Right lobe of liver (tissue), 6 donors: ENCODE results near the gene NUP93. TPM values are rescaled to one million over a fixed set of nuclear protein-coding genes. Genes with fewer than 3 reads are reported as not detected.

Experiments
- ATAC-seq, 4 donors: fragments of 200-7000 bp; cut with Tn5 transposase; one replicate each; pipeline ENCODE4 v1.9.1; 2020; ENCODE audit warnings: mild to moderate bottlenecking in 4 of 4, moderate library complexity in 4 of 4
- DNase-seq, 3 donors: peaks; one replicate each; pipeline ENCODE4 v3.0.0-alpha.2; 2020
- H3K27ac ChIP-seq, 3 donors: fragments of 200-600 bp; one replicate each; pipeline ENCODE4 v1.8.0; 2022
- H3K27me3 ChIP-seq, 2 donors: fragments of 200-600 bp; one replicate each; pipeline ENCODE4 v1.8.0; 2022
- H3K36me3 ChIP-seq, 4 donors: fragments of 200-600 bp; sonication (generic) in 1 of 4; one replicate each; pipeline versions ENCODE4 v1.5.1 to v1.8.0; 2017 to 2022; ENCODE audit warnings: control low read depth in 1 of 4
- H3K4me1 ChIP-seq, 4 donors: fragments of 200-600 bp; sonication (generic) in 1 of 4; one replicate each; pipeline versions ENCODE4 v1.5.1 to v1.8.0; 2017 to 2022; ENCODE audit warnings: control low read depth in 1 of 4
- H3K4me3 ChIP-seq, 3 donors: fragments of 200-600 bp; one replicate each; pipeline ENCODE4 v1.8.0; 2022
- H3K9me3 ChIP-seq, 4 donors: fragments of 200-600 bp; sonication (generic) in 1 of 4; one replicate each; pipeline versions ENCODE4 v1.5.1 to v1.8.0; 2017 to 2022; ENCODE audit warnings: control low read depth in 1 of 4
- POLR2A ChIP-seq: fragments of 450-650 bp; IDR thresholded peaks from one replicate; pipeline ENCODE4 v1.6.1; 2017; ENCODE audit warnings: antibody characterized with exemption, mild to moderate bottlenecking
- WGBS: methylation state at CpG from one replicate; pipeline ENCODE4 v1.1.6; 2018; ENCODE audit warnings: low coverage, low lambda C conversion rate; ENCODE audit not compliant: insufficient coverage; ENCODE audit errors: missing lambda C conversion rate; 5-methylcytosine and 5-hydroxymethylcytosine counted together
- intact Hi-C, 2 donors: fragments of 100-400 bp; cut with DNase I; formaldehyde crosslinking; loops; one replicate each; pipeline versions ENCODE4 v1.11.2 to v1.14.1; 2022
- total RNA-seq, 6 experiments: library from RNA; depleted of rRNA in 2 of 6; stranded (reverse); fragments of >200 nt in 2 of 6; fragmentation: NEBNext Ultra II Directional in 3 of 6; extraction: Animal tissue kit (Norgen Biotek cat#: 25700) in 3 of 6; gene quantifications; one replicate each; pipeline versions ENCODE4 v1.1.0 to v1.2.4, GENCODE V29; 2016 to 2023
- TF ChIP-seq, protein P1 (sequence below), 4 donors: fragments of 200-600 bp in 3 of 4; fragments of 450-650 bp in 1 of 4; IDR thresholded peaks; one replicate each; pipeline versions ENCODE4 v1.5.1 to v1.8.0; 2016 to 2022; ENCODE audit warnings: antibody characterized with exemption in 4 of 4, mild to moderate bottlenecking in 2 of 4
- donor health status: DM: no; HTN: yes; CAD: no.
- donor health status: DM: no; HTN: no; CAD: no.
- donor health status: DM: no; HTN: no; CAD: no.
- donor health status: DM: no; HTN: yes; CAD: no.
- donor health status: DM: no; HTN: yes; CAD: no.

NUP93 gene
- total RNA-seq, 6 experiments from 2014 or later = 8.3 to 17.0 (median 12.8) TPM

- no peaks in the 10 kb centered on the region for H3K9me3 ChIP-seq
- no peak for ATAC-seq
- no peak overlapping the region for H3K4me3 ChIP-seq
- no peak overlapping the region for H3K27ac ChIP-seq
- TF ChIP-seq, protein P1, sequence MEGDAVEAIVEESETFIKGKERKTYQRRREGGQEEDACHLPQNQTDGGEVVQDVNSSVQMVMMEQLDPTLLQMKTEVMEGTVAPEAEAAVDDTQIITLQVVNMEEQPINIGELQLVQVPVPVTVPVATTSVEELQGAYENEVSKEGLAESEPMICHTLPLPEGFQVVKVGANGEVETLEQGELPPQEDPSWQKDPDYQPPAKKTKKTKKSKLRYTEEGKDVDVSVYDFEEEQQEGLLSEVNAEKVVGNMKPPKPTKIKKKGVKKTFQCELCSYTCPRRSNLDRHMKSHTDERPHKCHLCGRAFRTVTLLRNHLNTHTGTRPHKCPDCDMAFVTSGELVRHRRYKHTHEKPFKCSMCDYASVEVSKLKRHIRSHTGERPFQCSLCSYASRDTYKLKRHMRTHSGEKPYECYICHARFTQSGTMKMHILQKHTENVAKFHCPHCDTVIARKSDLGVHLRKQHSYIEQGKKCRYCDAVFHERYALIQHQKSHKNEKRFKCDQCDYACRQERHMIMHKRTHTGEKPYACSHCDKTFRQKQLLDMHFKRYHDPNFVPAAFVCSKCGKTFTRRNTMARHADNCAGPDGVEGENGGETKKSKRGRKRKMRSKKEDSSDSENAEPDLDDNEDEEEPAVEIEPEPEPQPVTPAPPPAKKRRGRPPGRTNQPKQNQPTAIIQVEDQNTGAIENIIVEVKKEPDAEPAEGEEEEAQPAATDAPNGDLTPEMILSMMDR (IDR thresholded peaks at IDR 0.05) = no peak
- no peak for TF ChIP-seq POLR2A
- DNase-seq = no peak
- intact Hi-C loops = no loop called here
- H3K36me3 ChIP-seq = peaks cover 0 to 7% (median 7%) of the 10 kb centered on the region in 4 donors
- 97% methylated on average over 9 of the region's 10 CpGs for WGBS
- no peaks in the 10 kb centered on the region for H3K27me3 ChIP-seq
- H3K4me1 ChIP-seq = no peaks in the 10 kb centered on the region
These were observed 111.7 kb downstream of the NUP93 start for GRCh38 chr16:56841659-56842058.

GRCh38 chr16:56842133-56842532, 112.2 kb downstream of the NUP93 start:
- intact Hi-C loops = no loop called here
- DNase-seq (no peak), ATAC-seq (peak in 1 of 4 donors; percentile 14)
- Histone ChIP-seq H3K27ac (no peak overlapping the region), H3K4me1 (no peaks in the 10 kb centered on the region), H3K36me3 (peaks cover 0 to 7% (median 5%) of the 10 kb centered on the region in 4 donors), H3K9me3 (no peaks in the 10 kb centered on the region), H3K27me3 (no peaks in the 10 kb centered on the region), H3K4me3 (no peak overlapping the region)
- TF ChIP-seq, protein P1 (IDR thresholded peaks at IDR 0.05) = no peak
- TF ChIP-seq POLR2A = no peak

GRCh38 chr16:56844056-56844455, 114.1 kb downstream of the NUP93 start:
- no peak for ATAC-seq
- peaks cover 0 to 14% (median 0%) of the 10 kb centered on the region in 4 donors for H3K4me1 ChIP-seq
- no peaks in the 10 kb centered on the region for H3K9me3 ChIP-seq
- WGBS = 94% methylated on average over 4 of the region's 6 CpGs
- intact Hi-C loops = no loop called here
- H3K36me3 ChIP-seq = peaks cover 0 to 1% (median 0%) of the 10 kb centered on the region in 4 donors
- TF ChIP-seq, protein P1 (IDR thresholded peaks at IDR 0.05) = no peak
- no peak for TF ChIP-seq POLR2A
- peak in 1 of 3 donors; percentile 8 for DNase-seq
- H3K4me3 ChIP-seq = no peak overlapping the region
- no peaks in the 10 kb centered on the region for H3K27me3 ChIP-seq
- no peak overlapping the region for H3K27ac ChIP-seq

DNA sequence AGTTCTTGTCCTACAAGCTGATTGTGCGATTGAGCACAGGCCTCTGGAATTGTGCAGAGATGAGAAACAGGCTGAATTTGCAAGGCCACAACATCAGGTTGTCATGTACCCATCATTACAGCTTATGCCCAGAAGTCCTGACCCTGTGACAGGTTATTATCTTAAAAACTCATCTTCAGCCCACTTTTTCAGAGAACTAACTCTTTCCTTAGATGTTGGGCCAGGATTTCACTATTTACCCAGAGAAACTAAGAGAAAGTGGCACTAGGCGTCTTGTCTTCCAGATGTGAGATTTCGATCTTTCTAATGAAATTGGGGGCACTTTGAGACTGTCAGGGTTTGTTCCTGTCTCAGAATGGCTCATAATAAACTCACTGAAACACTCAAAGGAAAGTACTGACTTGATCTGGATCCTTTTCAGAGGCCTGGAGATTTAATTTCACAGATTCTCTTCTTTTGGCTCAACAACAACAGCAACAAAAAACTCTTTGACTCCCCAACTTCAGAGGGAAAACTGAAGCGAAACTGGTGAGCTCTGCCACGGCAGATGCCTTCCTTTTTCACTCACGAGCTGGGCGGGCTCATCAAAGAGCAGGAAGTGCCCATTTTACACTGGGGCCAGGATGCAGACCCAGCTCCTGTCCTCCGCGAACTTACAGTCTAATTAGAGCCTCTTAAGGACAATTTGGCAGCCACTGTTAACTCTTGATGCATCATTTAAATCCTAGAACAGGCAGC, 117.4 kb downstream of the NUP93 start:
- ATAC-seq (peak in 1 of 4 donors; percentile 6), DNase-seq (peak in 1 of 3 donors; percentile 9)
- H3K27me3 ChIP-seq = no peaks in the 10 kb centered on the region
- WGBS = 57% methylated on average over 7 of the region's 9 CpGs
- peaks cover 0 to 27% (median 0%) of the 10 kb centered on the region in 4 donors for H3K4me1 ChIP-seq
- peaks cover 0 to 1% (median 0%) of the 10 kb centered on the region in 4 donors for H3K36me3 ChIP-seq
- no peaks in the 10 kb centered on the region for H3K9me3 ChIP-seq
- H3K4me3 ChIP-seq = no peak overlapping the region
- H3K27ac ChIP-seq = no peak overlapping the region
- intact Hi-C loops = no loop called here
- TF ChIP-seq POLR2A = no peak
- TF ChIP-seq, protein P1 (IDR thresholded peaks at IDR 0.05) = no peak
